Mesendoderm (in vitro differentiated cells): Measurements from ENCODE around the gene SESTD1.
A peak's percentile ranks its signal among the peaks of the same experiment; 100 is the strongest.

Experiments
- DNase-seq: peaks from one replicate; pipeline ENCODE4 v3.0.0; 2013
- H2AK5ac ChIP-seq: 2 replicates; pipeline ENCODE4 v1.6.1; 2013; ENCODE audit warnings: low read length, inconsistent platforms
- H2BK120ac ChIP-seq: 2 replicates; pipeline ENCODE4 v1.6.1; 2013; ENCODE audit warnings: low read depth, mild to moderate bottlenecking, low read length, moderate library complexity, mixed read lengths
- H2BK15ac ChIP-seq: replicated peaks from 2 replicates; pipeline ENCODE4 v1.6.1; 2013; ENCODE audit warnings: low read depth, mild to moderate bottlenecking, moderate library complexity
- H2BK5ac ChIP-seq: 2 replicates; pipeline ENCODE4 v1.6.1; 2013; ENCODE audit warnings: low read length, inconsistent platforms
- H3K18ac ChIP-seq: 2 replicates; pipeline ENCODE4 v1.6.1; 2013; ENCODE audit warnings: mild to moderate bottlenecking, low read length, mixed read lengths
- H3K23ac ChIP-seq: one replicate; pipeline ENCODE4 v1.6.1; 2013; ENCODE audit warnings: low read length
- H3K27ac ChIP-seq: 2 replicates; pipeline ENCODE4 v1.5.1; 2013; ENCODE audit warnings: low read depth, mild to moderate bottlenecking, inconsistent platforms, low read length, moderate library complexity
- H3K27me3 ChIP-seq: 2 replicates; pipeline ENCODE4 v1.6.1; 2013; ENCODE audit warnings: low read length, control low read depth, mild to moderate bottlenecking, inconsistent platforms; ENCODE audit not compliant: insufficient read depth, poor library complexity
- H3K36me3 ChIP-seq: 2 replicates; pipeline ENCODE4 v1.6.1; 2013; ENCODE audit warnings: low read length, inconsistent platforms; ENCODE audit not compliant: control insufficient read depth, insufficient read depth
- H3K4ac ChIP-seq: one replicate; pipeline ENCODE4 v1.6.1; 2013; ENCODE audit warnings: low read depth, mild to moderate bottlenecking, low read length, moderate library complexity
- H3K4me1 ChIP-seq: 2 replicates; pipeline ENCODE4 v1.6.1; 2013; ENCODE audit warnings: low read depth, low read length, inconsistent platforms; ENCODE audit not compliant: control insufficient read depth
- H3K4me2 ChIP-seq: 2 replicates; pipeline ENCODE4 v1.6.1; 2013; ENCODE audit warnings: low read length
- H3K4me3 ChIP-seq: 2 replicates; pipeline ENCODE4 v1.5.1; 2013; ENCODE audit warnings: mild to moderate bottlenecking, low read length
- H3K56ac ChIP-seq: one replicate; pipeline ENCODE4 v1.6.1; 2013; ENCODE audit warnings: low read length
- H3K79me1 ChIP-seq: 2 replicates; pipeline ENCODE4 v1.6.1; 2013; ENCODE audit warnings: low read length, inconsistent platforms
- H3K79me2 ChIP-seq: 2 replicates; pipeline ENCODE4 v1.6.1; 2013; ENCODE audit warnings: mild to moderate bottlenecking, low read length; ENCODE audit not compliant: control insufficient read depth, insufficient read depth
- H3K9ac ChIP-seq: 2 replicates; pipeline ENCODE4 v1.6.1; 2013; ENCODE audit warnings: low read length, inconsistent platforms
- H4K5ac ChIP-seq: one replicate; pipeline ENCODE4 v1.6.1; 2013; ENCODE audit warnings: low read length
- H4K8ac ChIP-seq: one replicate; pipeline ENCODE4 v1.6.1; 2013; ENCODE audit warnings: low read depth, mild to moderate bottlenecking, control low read depth, low read length, moderate library complexity
- WGBS: extraction: QIAGEN DNeasy Blood & Tissue Kit; methylation state at CpG from one replicate; pipeline ENCODE4 v1.1.7; 2013; ENCODE audit warnings: low lambda C conversion rate, missing lambda C conversion rate; ENCODE audit not compliant: insufficient coverage; ENCODE audit errors: extremely low coverage; 5-methylcytosine and 5-hydroxymethylcytosine counted together

Gene SESTD1

DNA sequence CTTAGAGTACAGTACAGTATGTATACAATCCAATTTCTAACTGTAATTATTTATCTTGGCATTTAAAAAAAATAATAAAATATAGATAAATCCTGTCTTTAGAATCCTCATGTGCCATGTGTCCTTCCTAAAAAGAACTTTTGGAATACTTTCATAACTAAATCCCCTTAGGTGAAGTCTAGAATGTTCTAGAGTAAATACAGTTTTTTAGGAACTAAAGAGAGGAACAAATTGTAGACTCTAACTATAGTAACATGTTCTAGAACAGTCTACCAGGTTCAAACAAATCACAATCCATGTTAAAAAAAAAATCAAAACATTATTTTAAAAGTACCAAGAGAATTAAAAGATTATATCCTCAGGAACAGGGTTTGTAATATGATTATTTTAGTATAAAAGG lies 134.1 kb downstream of the SESTD1 start:
- Histone ChIP-seq H3K27ac (no peak overlapping the region), H2BK120ac (no peak overlapping the region), H3K4me3 (no peak overlapping the region), H3K56ac (no peak overlapping the region), H3K27me3 (no peaks in the 10 kb centered on the region), H2BK15ac (no peak overlapping the region), H3K4me2 (no peak overlapping the region), H3K4me1 (no peaks in the 10 kb centered on the region), H3K4ac (no peak overlapping the region), H3K79me1 (no peaks in the 10 kb centered on the region), H2AK5ac (no peak overlapping the region), H3K9ac (no peak overlapping the region), H4K5ac (no peak overlapping the region), H4K8ac (no peak overlapping the region), H2BK5ac (no peak overlapping the region), H3K36me3 (no peaks in the 10 kb centered on the region), H3K79me2 (no peaks in the 10 kb centered on the region), H3K18ac (no peak overlapping the region), H3K23ac (no peak overlapping the region)
- no peak for DNase-seq

DNA sequence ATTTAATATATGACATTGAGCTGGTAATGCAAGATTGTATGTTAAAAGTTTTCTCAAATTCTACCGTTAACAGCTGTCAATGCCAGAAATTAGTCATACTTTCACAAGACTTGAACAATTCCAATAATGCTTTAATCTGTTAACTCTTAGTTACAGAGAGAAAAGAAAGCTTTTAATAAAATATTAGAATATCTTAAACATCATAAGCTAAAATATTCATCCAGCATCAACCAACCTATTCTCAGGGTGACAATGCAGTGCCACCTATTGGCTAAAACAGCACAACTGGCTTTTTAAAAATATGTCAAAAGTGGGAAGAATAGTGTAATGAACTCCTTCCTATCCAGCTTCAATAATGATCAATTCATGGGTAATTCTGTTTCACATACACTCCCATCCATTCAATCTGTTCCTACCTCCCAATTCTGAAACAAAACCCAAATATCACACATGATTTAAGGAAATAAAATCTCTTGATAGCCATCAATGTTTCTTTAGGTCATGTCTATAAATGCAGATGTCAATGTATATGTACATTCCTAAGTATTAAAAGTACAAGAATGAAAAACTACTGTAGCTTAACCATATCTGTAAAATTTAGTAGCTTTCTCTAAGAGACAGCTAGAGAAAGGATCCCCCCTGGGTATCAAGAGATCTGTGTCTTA lies 134.9 kb downstream of the SESTD1 start:
- H3K36me3 ChIP-seq: no peaks in the 10 kb centered on the region
- WGBS: no CpG with 5 or more reads among the region's 1 CpG
- H3K4me3 ChIP-seq: no peak overlapping the region
- no peak overlapping the region for H2BK5ac ChIP-seq
- no peak overlapping the region for H3K4me2 ChIP-seq
- no peak overlapping the region for H3K23ac ChIP-seq
- no peak overlapping the region for H3K18ac ChIP-seq
- no peaks in the 10 kb centered on the region for H3K27me3 ChIP-seq
- no peaks in the 10 kb centered on the region for H3K4me1 ChIP-seq
- no peak overlapping the region for H3K56ac ChIP-seq
- H2BK120ac ChIP-seq: no peak overlapping the region
- no peak overlapping the region for H4K8ac ChIP-seq
- no peak overlapping the region for H4K5ac ChIP-seq
- no peak overlapping the region for H3K4ac ChIP-seq
- H3K9ac ChIP-seq: no peak overlapping the region
- no peak overlapping the region for H2AK5ac ChIP-seq
- H3K79me1 ChIP-seq: no peaks in the 10 kb centered on the region
- H3K27ac ChIP-seq: no peak overlapping the region
- no peak overlapping the region for H2BK15ac ChIP-seq
- no peaks in the 10 kb centered on the region for H3K79me2 ChIP-seq
- DNase-seq: peak; percentile 4

DNA sequence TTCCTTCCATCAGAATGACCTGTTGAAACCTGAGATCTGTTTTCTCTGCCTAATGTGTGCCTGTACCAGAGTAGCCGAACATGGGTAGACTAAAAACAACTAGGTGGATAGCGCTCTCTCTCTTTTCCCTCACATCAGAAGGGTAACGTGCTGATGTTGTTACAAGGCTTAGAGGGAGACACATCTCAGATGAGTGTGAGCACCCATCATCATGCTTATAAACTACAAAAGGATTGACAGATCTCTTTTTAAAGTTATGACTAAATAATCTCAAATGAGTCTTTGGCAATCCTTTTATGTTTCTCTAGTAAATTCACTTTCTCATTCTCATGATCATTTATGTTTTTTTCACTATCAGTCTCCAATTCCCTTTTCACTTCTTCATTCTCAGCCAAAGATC lies 139.2 kb downstream of the SESTD1 start:
- no peak overlapping the region for H3K4me2 ChIP-seq
- H3K4ac ChIP-seq: no peak overlapping the region
- no peaks in the 10 kb centered on the region for H3K4me1 ChIP-seq
- H3K79me2 ChIP-seq: no peaks in the 10 kb centered on the region
- H2BK120ac ChIP-seq: no peak overlapping the region
- DNase-seq: no peak
- no peak overlapping the region for H4K8ac ChIP-seq
- no peak overlapping the region for H2BK5ac ChIP-seq
- H2AK5ac ChIP-seq: no peak overlapping the region
- H3K56ac ChIP-seq: no peak overlapping the region
- H3K79me1 ChIP-seq: no peaks in the 10 kb centered on the region
- WGBS: no CpG with 5 or more reads among the region's 3 CpGs
- H4K5ac ChIP-seq: no peak overlapping the region
- no peaks in the 10 kb centered on the region for H3K27me3 ChIP-seq
- no peak overlapping the region for H2BK15ac ChIP-seq
- no peaks in the 10 kb centered on the region for H3K36me3 ChIP-seq
- no peak overlapping the region for H3K18ac ChIP-seq
- H3K4me3 ChIP-seq: no peak overlapping the region
- no peak overlapping the region for H3K23ac ChIP-seq
- no peak overlapping the region for H3K9ac ChIP-seq
- H3K27ac ChIP-seq: no peak overlapping the region

DNA sequence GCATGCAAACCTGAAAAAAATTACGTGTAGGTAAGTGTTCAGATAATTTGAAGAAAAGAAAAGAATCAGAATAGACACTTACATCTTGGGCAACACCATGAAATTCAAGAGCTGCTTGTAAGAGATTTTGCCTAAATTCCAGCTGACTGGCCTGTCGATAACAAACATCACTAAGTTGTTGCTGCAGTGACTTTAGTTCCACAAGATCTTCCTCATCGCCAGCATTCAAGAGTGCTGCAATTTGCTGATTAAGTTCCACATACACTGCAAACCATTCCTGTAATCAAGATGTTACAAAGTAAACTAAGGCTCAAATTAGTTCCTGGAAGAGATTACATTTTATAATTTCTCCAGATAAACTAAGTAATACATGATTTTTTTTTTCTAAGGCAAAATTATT lies 140.3 kb downstream of the SESTD1 start:
- Histone ChIP-seq H2BK15ac (no peak overlapping the region), H3K79me2 (no peaks in the 10 kb centered on the region), H3K9ac (no peak overlapping the region), H3K27ac (no peak overlapping the region), H3K36me3 (no peaks in the 10 kb centered on the region), H2AK5ac (no peak overlapping the region), H3K23ac (no peak overlapping the region), H3K4me2 (no peak overlapping the region), H3K27me3 (no peaks in the 10 kb centered on the region), H2BK120ac (no peak overlapping the region), H3K56ac (no peak overlapping the region), H3K4me1 (no peaks in the 10 kb centered on the region), H3K79me1 (no peaks in the 10 kb centered on the region), H4K8ac (no peak overlapping the region), H4K5ac (no peak overlapping the region), H3K4me3 (no peak overlapping the region), H3K18ac (no peak overlapping the region), H3K4ac (no peak overlapping the region), H2BK5ac (no peak overlapping the region)
- DNase-seq: no peak
- WGBS: no CpG with 5 or more reads among the region's 3 CpGs

DNA sequence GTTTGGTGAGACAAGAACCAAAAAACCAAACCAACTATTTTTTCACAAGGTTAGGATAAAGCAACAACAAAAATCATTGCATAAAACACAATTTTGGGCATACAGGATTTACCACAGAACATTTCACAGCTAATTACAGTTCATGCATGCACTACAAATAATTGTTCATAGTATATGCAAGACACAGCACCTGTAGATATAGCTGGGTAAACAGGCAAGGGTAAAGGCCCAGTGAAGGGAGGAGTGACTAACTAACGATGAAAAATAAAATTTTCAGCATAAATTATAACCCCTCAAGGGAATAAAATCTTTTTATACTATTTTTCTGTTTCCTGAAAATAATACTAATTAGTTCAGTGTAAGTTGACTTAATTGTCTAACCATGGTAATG lies 141.4 kb downstream of the SESTD1 start:
- Histone ChIP-seq H3K4me2 (no peak overlapping the region), H3K4me1 (no peaks in the 10 kb centered on the region), H3K23ac (no peak overlapping the region), H3K27me3 (no peaks in the 10 kb centered on the region), H3K56ac (no peak overlapping the region), H2BK120ac (no peak overlapping the region), H2BK5ac (no peak overlapping the region), H3K79me2 (no peaks in the 10 kb centered on the region), H4K8ac (no peak overlapping the region), H3K79me1 (no peaks in the 10 kb centered on the region), H4K5ac (no peak overlapping the region), H3K27ac (no peak overlapping the region), H2BK15ac (no peak overlapping the region), H3K36me3 (no peaks in the 10 kb centered on the region), H3K4ac (no peak overlapping the region), H3K18ac (no peak overlapping the region), H3K9ac (no peak overlapping the region), H3K4me3 (no peak overlapping the region), H2AK5ac (no peak overlapping the region)
- WGBS: no CpG with 5 or more reads among the region's 1 CpG
- no peak for DNase-seq

DNA sequence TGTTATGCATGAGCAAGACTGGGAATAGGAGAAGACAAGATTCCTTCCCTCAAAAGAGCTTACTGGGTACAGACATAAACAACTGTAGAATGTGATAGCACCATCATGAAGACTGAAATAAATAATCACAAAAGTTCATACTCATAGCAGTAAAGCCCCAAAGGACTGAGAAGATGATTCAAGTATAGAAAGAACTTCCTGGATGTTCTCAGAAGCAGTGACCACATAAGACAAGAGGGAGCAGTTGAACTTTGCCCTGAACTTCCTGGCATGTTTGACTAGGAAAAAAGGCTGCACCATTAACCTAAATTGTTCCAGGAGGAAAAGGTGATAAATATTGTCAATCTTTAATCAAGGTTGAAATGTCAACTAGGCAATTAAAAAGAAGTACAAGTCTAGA lies 156.9 kb downstream of the SESTD1 start:
- no peak overlapping the region for H3K4ac ChIP-seq
- DNase-seq: no peak

More for the DNA sequence above, 156.9 kb downstream of the SESTD1 start:
- Histone ChIP-seq H2AK5ac (no peak overlapping the region), H3K23ac (no peak overlapping the region), H2BK120ac (no peak overlapping the region), H3K56ac (no peak overlapping the region), H3K79me1 (no peaks in the 10 kb centered on the region), H3K18ac (no peak overlapping the region), H3K4me2 (no peak overlapping the region), H2BK15ac (no peak overlapping the region), H2BK5ac (no peak overlapping the region), H4K5ac (no peak overlapping the region), H3K4me3 (no peak overlapping the region), H3K9ac (no peak overlapping the region), H3K36me3 (no peaks in the 10 kb centered on the region), H3K79me2 (no peaks in the 10 kb centered on the region), H3K27me3 (no peaks in the 10 kb centered on the region), H3K27ac (no peak overlapping the region), H4K8ac (no peak overlapping the region), H3K4me1 (no peaks in the 10 kb centered on the region)
